MM.1S (cell line): ENCODE data around the gene NDP.
A peak's percentile ranks its signal among the peaks of the same experiment; 100 is the strongest.

Experiments used
- DNase-seq: peaks from one replicate; pipeline ENCODE4 v3.0.0-alpha.2; 2015
- H2AFZ ChIP-seq: fragments of 300-600 bp; sonication (generic); 2 replicates; pipeline ENCODE4 v1.6.0; 2016; ENCODE audit warnings: antibody characterized with exemption, low read length
- H3F3A ChIP-seq: fragments of 300-600 bp; sonication (generic); 2 replicates; pipeline ENCODE4 v1.6.1; 2016; ENCODE audit warnings: mild to moderate bottlenecking, antibody characterized with exemption, low read length, moderate library complexity, mixed read lengths; ENCODE audit not compliant: insufficient read depth
- H3K27ac ChIP-seq: fragments of 300-600 bp; sonication (generic); 2 replicates; pipeline ENCODE4 v1.5.1; 2016; ENCODE audit warnings: mild to moderate bottlenecking, low read length
- H3K27me3 ChIP-seq: fragments of 300-600 bp; sonication (generic); replicated peaks from 2 replicates; pipeline ENCODE4 v1.6.0; 2016; ENCODE audit warnings: low read length; ENCODE audit not compliant: insufficient read depth
- H3K36me3 ChIP-seq: fragments of 300-600 bp; sonication (generic); replicated peaks from 2 replicates; pipeline ENCODE4 v1.6.1; 2016; ENCODE audit warnings: mild to moderate bottlenecking, low read length, mixed read lengths; ENCODE audit not compliant: insufficient read depth
- H3K4me1 ChIP-seq: fragments of 300-600 bp; sonication (generic); 2 replicates; pipeline ENCODE4 v1.6.1; 2016; ENCODE audit warnings: low read length, mixed read lengths
- H3K4me2 ChIP-seq: fragments of 300-600 bp; sonication (generic); 2 replicates; pipeline ENCODE4 v1.6.0; 2016; ENCODE audit warnings: low read depth, low read length
- H3K4me3 ChIP-seq: fragments of 300-600 bp; sonication (generic); 2 replicates; pipeline ENCODE4 v1.5.1; 2016; ENCODE audit warnings: low read length, mixed read lengths
- H3K79me2 ChIP-seq: fragments of 300-600 bp; sonication (generic); 2 replicates; pipeline ENCODE4 v1.6.1; 2016; ENCODE audit warnings: mixed run types, low read length, mixed read lengths
- H3K9ac ChIP-seq: fragments of 300-600 bp; sonication (generic); 2 replicates; pipeline ENCODE4 v1.6.1; 2016; ENCODE audit warnings: low read length, mixed read lengths
- H3K9me2 ChIP-seq: fragments of 300-600 bp; sonication (generic); replicated peaks from 2 replicates; pipeline ENCODE4 v1.6.1; 2016; ENCODE audit warnings: mild to moderate bottlenecking, low read length, mixed read lengths; ENCODE audit not compliant: insufficient read depth
- H3K9me3 ChIP-seq: fragments of 300-600 bp; sonication (generic); replicated peaks from 2 replicates; pipeline ENCODE4 v1.6.1; 2016; ENCODE audit warnings: mild to moderate bottlenecking, low read length, mixed read lengths; ENCODE audit not compliant: insufficient read depth
- H4K20me1 ChIP-seq: fragments of 300-600 bp; sonication (generic); 2 replicates; pipeline ENCODE4 v1.6.1; 2016; ENCODE audit warnings: mild to moderate bottlenecking, low read length, moderate library complexity, mixed read lengths; ENCODE audit not compliant: insufficient read depth
- EZH2 ChIP-seq: fragments of 300-600 bp; sonication (generic); optimal IDR thresholded peaks from 2 replicates; pipeline ENCODE3; 2017; ENCODE audit warnings: low read depth, mild to moderate bottlenecking, antibody characterized with exemption, low read length, mixed read lengths
- EZH2phosphoT487 ChIP-seq: fragments of 300-600 bp; sonication (generic); IDR thresholded peaks from 2 replicates; pipeline ENCODE4 v1.6.1; 2018; ENCODE audit warnings: antibody characterized with exemption, low read length
- TF ChIP-seq, protein P1 (sequence below): fragments of 300-600 bp; sonication (generic); IDR thresholded peaks from 2 replicates; pipeline ENCODE4 v1.5.1; 2016; ENCODE audit warnings: antibody characterized with exemption, low read length, mixed read lengths

The NDP gene

DNA sequence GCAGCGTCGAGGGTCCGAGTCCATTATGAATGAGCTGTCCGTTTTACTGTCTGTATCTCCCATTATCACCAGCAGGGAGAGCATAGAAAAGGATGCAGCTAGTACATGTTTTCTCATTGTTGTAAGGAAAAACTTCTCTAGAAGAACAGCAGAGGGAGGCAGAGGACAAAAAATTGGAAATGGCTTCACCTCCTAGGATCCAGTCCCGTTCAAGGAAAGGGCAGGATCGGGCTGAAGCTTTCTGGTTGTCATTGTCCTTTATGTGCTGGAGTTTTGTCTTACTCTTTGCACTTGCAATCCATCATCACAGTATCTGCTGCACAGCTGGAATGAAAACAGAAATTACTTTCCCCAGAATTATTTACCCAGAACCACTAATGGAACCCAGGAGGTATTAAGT lies 14.7 kb downstream of the NDP start:
- Histone ChIP-seq H3K9ac (no peak overlapping the region), H3K27ac (no peak overlapping the region), H3F3A (no peaks in the 10 kb centered on the region), H3K4me2 (peak overlapping the region; percentile 38; the same call in 1 of the 2 replicates), H3K79me2 (no peaks in the 10 kb centered on the region), H3K9me3 (no peaks in the 10 kb centered on the region), H3K4me1 (no peaks in the 10 kb centered on the region), H3K9me2 (no peaks in the 10 kb centered on the region), H3K27me3 (no peaks in the 10 kb centered on the region), H2AFZ (no peak overlapping the region), H4K20me1 (no peaks in the 10 kb centered on the region), H3K4me3 (no peak overlapping the region), H3K36me3 (no peaks in the 10 kb centered on the region)
- DNase-seq, result peak; percentile 63
- no peak for TF ChIP-seq EZH2
- TF ChIP-seq, protein P1, sequence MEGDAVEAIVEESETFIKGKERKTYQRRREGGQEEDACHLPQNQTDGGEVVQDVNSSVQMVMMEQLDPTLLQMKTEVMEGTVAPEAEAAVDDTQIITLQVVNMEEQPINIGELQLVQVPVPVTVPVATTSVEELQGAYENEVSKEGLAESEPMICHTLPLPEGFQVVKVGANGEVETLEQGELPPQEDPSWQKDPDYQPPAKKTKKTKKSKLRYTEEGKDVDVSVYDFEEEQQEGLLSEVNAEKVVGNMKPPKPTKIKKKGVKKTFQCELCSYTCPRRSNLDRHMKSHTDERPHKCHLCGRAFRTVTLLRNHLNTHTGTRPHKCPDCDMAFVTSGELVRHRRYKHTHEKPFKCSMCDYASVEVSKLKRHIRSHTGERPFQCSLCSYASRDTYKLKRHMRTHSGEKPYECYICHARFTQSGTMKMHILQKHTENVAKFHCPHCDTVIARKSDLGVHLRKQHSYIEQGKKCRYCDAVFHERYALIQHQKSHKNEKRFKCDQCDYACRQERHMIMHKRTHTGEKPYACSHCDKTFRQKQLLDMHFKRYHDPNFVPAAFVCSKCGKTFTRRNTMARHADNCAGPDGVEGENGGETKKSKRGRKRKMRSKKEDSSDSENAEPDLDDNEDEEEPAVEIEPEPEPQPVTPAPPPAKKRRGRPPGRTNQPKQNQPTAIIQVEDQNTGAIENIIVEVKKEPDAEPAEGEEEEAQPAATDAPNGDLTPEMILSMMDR, result peak; percentile 70

DNA sequence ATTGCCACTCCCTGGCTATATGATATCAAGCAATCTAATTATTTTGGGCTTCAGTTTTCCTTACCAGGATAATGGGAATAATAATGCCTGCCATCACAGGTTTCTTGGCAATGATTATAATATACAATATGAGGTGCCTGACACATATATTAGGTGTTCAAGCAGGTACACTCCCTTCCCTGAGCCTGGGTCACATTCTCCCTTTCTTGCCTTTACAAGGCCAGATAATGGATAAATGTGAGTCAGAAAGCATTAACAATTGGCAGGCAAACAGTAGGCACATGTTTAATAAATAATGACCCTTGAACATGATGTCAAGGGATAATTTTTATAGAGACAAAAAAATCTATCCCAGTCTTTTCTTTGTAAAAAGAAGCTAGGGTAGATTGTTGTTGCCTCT lies 17.2 kb downstream of the NDP start:
- H3K9me2 ChIP-seq, result no peaks in the 10 kb centered on the region
- TF ChIP-seq EZH2 (no peak), EZH2phosphoT487 (no peak)
- TF ChIP-seq, protein P1, result no peak
- no peaks in the 10 kb centered on the region for H3F3A ChIP-seq
- H2AFZ ChIP-seq, result no peak overlapping the region
- H3K36me3 ChIP-seq, result no peaks in the 10 kb centered on the region
- no peak overlapping the region for H3K9ac ChIP-seq
- no peak overlapping the region for H3K4me3 ChIP-seq
- no peaks in the 10 kb centered on the region for H3K27me3 ChIP-seq
- no peak overlapping the region for H3K27ac ChIP-seq
- H3K4me2 ChIP-seq, result no peak overlapping the region
- H3K79me2 ChIP-seq, result no peaks in the 10 kb centered on the region
- no peaks in the 10 kb centered on the region for H4K20me1 ChIP-seq
- DNase-seq, result no peak
- H3K4me1 ChIP-seq, result no peaks in the 10 kb centered on the region
- H3K9me3 ChIP-seq, result no peaks in the 10 kb centered on the region

DNA sequence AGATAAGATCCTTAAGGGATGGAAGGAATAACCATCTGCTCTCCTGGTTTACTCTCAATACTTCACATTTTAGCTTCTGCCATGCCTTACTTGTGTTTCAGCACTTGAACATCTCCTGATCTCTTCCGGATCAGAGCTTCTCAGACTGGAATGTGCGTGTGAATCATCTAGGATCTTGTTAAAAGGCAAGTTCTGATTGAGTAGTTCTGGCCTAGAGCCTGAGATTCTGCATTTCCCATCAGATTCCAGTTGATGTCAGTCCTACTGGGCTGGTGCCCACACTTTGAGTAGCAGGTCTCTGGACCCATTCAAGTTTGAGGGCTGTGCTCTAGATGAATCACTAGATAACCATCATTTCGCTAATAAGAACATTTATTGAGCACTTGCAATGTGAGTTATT lies 20.0 kb downstream of the NDP start:
- DNase-seq, result no peak
- H3K9me3 ChIP-seq, result no peaks in the 10 kb centered on the region
- TF ChIP-seq EZH2phosphoT487, result no peak
- TF ChIP-seq EZH2, result no peak
- TF ChIP-seq, protein P1, result no peak

DNA sequence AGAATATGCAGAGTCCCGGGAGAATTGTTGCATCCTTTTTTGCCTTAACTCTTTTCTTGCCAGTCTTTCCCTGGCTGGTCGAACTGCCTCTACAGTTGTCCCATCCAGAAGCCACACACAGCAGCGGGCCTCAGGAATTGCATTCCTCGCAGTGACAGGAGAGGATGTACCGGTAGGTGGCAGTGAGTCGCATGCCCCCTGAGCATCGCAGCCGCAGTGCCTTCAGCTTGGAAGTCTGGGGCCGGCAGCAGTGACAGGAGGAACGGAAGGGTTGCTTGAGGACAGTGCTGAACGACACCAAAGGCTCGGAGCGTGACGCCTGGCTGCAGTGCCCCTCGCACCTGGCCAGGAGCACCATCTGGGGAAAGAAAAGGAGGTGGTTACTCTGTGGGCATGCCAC lies 23.5 kb downstream of the NDP start:
- Histone ChIP-seq H3F3A (no peaks in the 10 kb centered on the region), H3K4me2 (no peak overlapping the region)

More for the DNA sequence above, 20.0 kb downstream of the NDP start:
- Histone ChIP-seq H2AFZ (no peak overlapping the region), H3K36me3 (no peaks in the 10 kb centered on the region), H3K27me3 (no peaks in the 10 kb centered on the region), H3K27ac (no peak overlapping the region), H3K9ac (no peak overlapping the region), H3K4me2 (no peak overlapping the region), H4K20me1 (no peaks in the 10 kb centered on the region), H3K9me2 (no peaks in the 10 kb centered on the region), H3F3A (no peaks in the 10 kb centered on the region), H3K79me2 (no peaks in the 10 kb centered on the region), H3K4me3 (no peak overlapping the region), H3K4me1 (no peaks in the 10 kb centered on the region)

More for the DNA sequence above, 23.5 kb downstream of the NDP start:
- no peak overlapping the region for H2AFZ ChIP-seq
- TF ChIP-seq EZH2 (no peak), EZH2phosphoT487 (no peak)
- H3K36me3 ChIP-seq, result no peaks in the 10 kb centered on the region
- no peak overlapping the region for H3K4me3 ChIP-seq
- H3K9ac ChIP-seq, result no peak overlapping the region
- no peak overlapping the region for H3K27ac ChIP-seq
- H3K4me1 ChIP-seq, result no peaks in the 10 kb centered on the region
- no peaks in the 10 kb centered on the region for H4K20me1 ChIP-seq
- no peaks in the 10 kb centered on the region for H3K79me2 ChIP-seq
- no peaks in the 10 kb centered on the region for H3K9me2 ChIP-seq
- H3K9me3 ChIP-seq, result no peaks in the 10 kb centered on the region
- no peaks in the 10 kb centered on the region for H3K27me3 ChIP-seq
- no peak for DNase-seq
